ENCODE results near the gene PCDH1. TPM values are rescaled to one million over a fixed set of nuclear protein-coding genes. Genes with fewer than 3 reads are reported as not detected.

PCDH1 gene
- total RNA-seq, 2 donors from 2014 or later, result 24.9 to 31.3 TPM

GRCh38 chr5:141839015-141839513 lies 39.1 kb downstream of the PCDH1 start:
- Histone ChIP-seq H3K4me1 (peaks cover 32% of the 10 kb centered on the region), H3K36me3 (replicated peaks in 1 of 2; ENCODE audit: insufficient read depth in 1 of 2, low read depth in 2 of 2) (no peaks in the 10 kb centered on the region), H3K9me3 (no peaks in the 10 kb centered on the region), H3K4me3 (no peak overlapping the region), H3K27me3 (no peaks in the 10 kb centered on the region), H3K27ac (no peak overlapping the region)
- WGBS, 2 donors, result 79 to 91% methylated on average over 10 to 11 of the region's 11 CpGs
- DNase-seq, result no peak
- no peak for ATAC-seq
- TF ChIP-seq CTCF (IDR thresholded peaks at IDR 0.05) (no peak), POLR2A (IDR thresholded peaks at IDR 0.05) (no peak)
- intact Hi-C loops (cut with DNase I), result no loop called here

- Histone ChIP-seq H3K36me3 (replicated peaks in 1 of 2; ENCODE audit: insufficient read depth in 1 of 2, low read depth in 2 of 2) (no peaks in the 10 kb centered on the region), H3K9me3 (no peaks in the 10 kb centered on the region), H3K27ac (no peak overlapping the region), H3K27me3 (no peaks in the 10 kb centered on the region), H3K4me1 (peaks cover 30% of the 10 kb centered on the region), H3K4me3 (no peak overlapping the region)
- intact Hi-C loops (cut with DNase I), result no loop called here
- 74% methylated on average over 4 to 11 of the region's 11 CpGs for WGBS, 2 donors
- DNase-seq (no peak), ATAC-seq (no peak)
- no peak for TF ChIP-seq CTCF (IDR thresholded peaks at IDR 0.05)
- no peak for TF ChIP-seq POLR2A (IDR thresholded peaks at IDR 0.05)
Observed at GRCh38 chr5:141838326-141839014, 39.7 kb downstream of the PCDH1 start.

- Histone ChIP-seq H3K27me3 (no peaks in the 10 kb centered on the region), H3K4me1 (peaks cover 18% of the 10 kb centered on the region), H3K36me3 (replicated peaks in 1 of 2; ENCODE audit: insufficient read depth in 1 of 2, low read depth in 2 of 2) (no peaks in the 10 kb centered on the region), H3K4me3 (no peak overlapping the region), H3K27ac (no peak overlapping the region), H3K9me3 (no peaks in the 10 kb centered on the region)
- intact Hi-C loops (cut with DNase I), result no loop called here
- DNase-seq (no peak), ATAC-seq (no peak)
- 56 to 69% methylated on average over 13 of the region's 13 CpGs for WGBS, 2 donors
- no peak for TF ChIP-seq CTCF (IDR thresholded peaks at IDR 0.05)
- no peak for TF ChIP-seq POLR2A (IDR thresholded peaks at IDR 0.05)
Observed at GRCh38 chr5:141835928-141836670, 42.1 kb downstream of the PCDH1 start.

- Histone ChIP-seq H3K4me3 (no peak overlapping the region), H3K36me3 (replicated peaks in 1 of 2; ENCODE audit: insufficient read depth in 1 of 2, low read depth in 2 of 2) (no peaks in the 10 kb centered on the region), H3K9me3 (no peaks in the 10 kb centered on the region), H3K27ac (no peak overlapping the region), H3K27me3 (no peaks in the 10 kb centered on the region), H3K4me1 (peaks cover 13% of the 10 kb centered on the region)
- DNase-seq, result no peak
- no peak for ATAC-seq
- TF ChIP-seq POLR2A (IDR thresholded peaks at IDR 0.05) (no peak), CTCF (IDR thresholded peaks at IDR 0.05) (no peak)
- WGBS, 2 donors, result 52 to 59% methylated on average over 2 of the region's 2 CpGs
- intact Hi-C loops (cut with DNase I), result no loop called here
Observed at GRCh38 chr5:141834331-141834730, 43.9 kb downstream of the PCDH1 start.

Measured in body of pancreas (tissue), 4 donors.